ENCODE data around the gene CDADC1. TPM values are rescaled to one million over a fixed set of nuclear protein-coding genes. Genes with fewer than 3 reads are reported as not detected.

Gene CDADC1
- total RNA-seq, 1 experiment from 2014 or later: 7.6 TPM

DNA sequence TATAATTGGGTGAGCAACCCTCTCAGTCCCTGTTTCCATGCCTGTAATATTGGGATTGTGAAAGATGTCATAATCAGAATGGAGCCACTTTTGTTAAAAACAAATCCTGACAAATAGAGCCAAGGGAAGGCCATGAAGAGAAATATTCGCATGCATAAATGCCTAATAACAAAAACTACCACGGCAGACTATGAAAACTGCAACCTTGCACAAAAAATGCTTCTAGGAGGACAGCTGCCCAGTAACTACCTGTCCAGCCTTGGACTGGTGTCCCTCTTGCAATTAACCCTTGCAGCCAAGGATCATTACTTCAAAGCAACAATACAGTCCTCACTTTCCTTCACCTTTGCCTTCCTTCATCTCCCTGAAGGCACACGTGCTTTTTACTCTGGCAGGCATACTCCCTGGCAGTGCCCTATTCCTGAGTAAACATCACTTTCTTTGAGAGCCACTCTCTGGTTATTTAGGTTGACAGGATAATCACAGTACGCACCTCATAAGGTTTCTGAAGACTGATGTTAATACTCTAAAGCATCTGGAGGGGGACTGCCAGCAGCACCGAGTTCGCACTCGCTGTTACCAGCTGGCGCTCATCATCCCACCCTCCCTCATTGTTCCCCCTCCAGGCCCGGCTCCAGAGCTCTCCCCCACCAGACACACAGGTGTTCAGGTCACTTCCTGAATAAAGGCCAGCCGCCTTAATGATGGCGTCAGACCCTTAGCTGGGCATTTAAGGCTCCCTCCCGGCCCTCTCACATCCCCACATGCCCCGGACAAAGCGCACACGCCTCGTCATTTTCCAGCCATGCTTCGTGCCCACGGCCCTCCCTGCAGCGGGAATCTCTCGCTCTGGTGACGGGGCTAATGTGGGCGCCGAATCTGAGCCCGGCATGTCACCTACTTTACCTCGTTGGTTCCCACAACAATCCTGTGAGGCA is 57.3 kb downstream of the CDADC1 start:
- CTCF ChIA-PET: no interaction called here
- H3K79me2 ChIP-seq (ENCODE audit: insufficient read depth, low read length): no peaks in the 10 kb centered on the region
- intact Hi-C loops (cut with micrococcal nuclease): no loop called here

More for the DNA sequence above, 57.3 kb downstream of the CDADC1 start:
- BruUV-seq (replicated peaks): no TSS peak
- Histone ChIP-seq H3K9me2 (ENCODE audit: insufficient read depth) (no peaks in the 10 kb centered on the region), H3K27ac (ENCODE audit: low read depth, low read length) (no peak overlapping the region), H2AFZ (ENCODE audit: low read depth, low read length, poor library complexity, severe bottlenecking) (no peak overlapping the region), H3K27me3 (ENCODE audit: insufficient read depth, low read length) (no peaks in the 10 kb centered on the region), H3K4me3 (replicated peaks in 1 of 2; ENCODE audit: low read depth in 1 of 2, low read length in 2 of 2) (no peak overlapping the region), H3K4me2 (ENCODE audit: low read length) (no peak overlapping the region), H3K36me3 (ENCODE audit: control insufficient read depth in 1 of 2, insufficient read depth in 2 of 2, low read length in 2 of 2) (no peaks in the 10 kb centered on the region), H4K20me1 (ENCODE audit: insufficient read depth) (no peaks in the 10 kb centered on the region), H3K4me1 (ENCODE audit: control insufficient read depth in 1 of 2, insufficient read depth in 2 of 2, low read length in 2 of 2) (peaks cover 7 to 20% of the 10 kb centered on the region in 2 experiments), H3K9ac (ENCODE audit: low read length) (no peak overlapping the region), H3K9me3 (ENCODE audit: control insufficient read depth in 1 of 2, insufficient read depth in 1 of 2, low read depth in 1 of 2, low read length in 2 of 2) (no peaks in the 10 kb centered on the region)
- no peak for TF ChIP-seq EZH2phosphoT487 (IDR thresholded peaks at IDR 0.05; ENCODE audit: borderline replicate concordance)
- TF ChIP-seq EGR1 (IDR thresholded peaks at IDR 0.05; ENCODE audit: low read depth): no peak
- TF ChIP-seq, protein P1, sequence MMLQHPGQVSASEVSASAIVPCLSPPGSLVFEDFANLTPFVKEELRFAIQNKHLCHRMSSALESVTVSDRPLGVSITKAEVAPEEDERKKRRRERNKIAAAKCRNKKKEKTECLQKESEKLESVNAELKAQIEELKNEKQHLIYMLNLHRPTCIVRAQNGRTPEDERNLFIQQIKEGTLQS (IDR thresholded peaks at IDR 0.05): no peak
- no peak for TF ChIP-seq YY1 (IDR thresholded peaks at IDR 0.05; ENCODE audit: extremely low read depth, insufficient replicate concordance, low read depth, low read length)
- TF ChIP-seq EZH2 (IDR thresholded peaks at IDR 0.05): no peak
- no peak for TF ChIP-seq JUND (IDR thresholded peaks at IDR 0.05)
- no peak for TF ChIP-seq ZFX (IDR thresholded peaks at IDR 0.05)
- no peak for TF ChIP-seq SRF (IDR thresholded peaks at IDR 0.05; ENCODE audit: low read depth)
- TF ChIP-seq, protein P2, sequence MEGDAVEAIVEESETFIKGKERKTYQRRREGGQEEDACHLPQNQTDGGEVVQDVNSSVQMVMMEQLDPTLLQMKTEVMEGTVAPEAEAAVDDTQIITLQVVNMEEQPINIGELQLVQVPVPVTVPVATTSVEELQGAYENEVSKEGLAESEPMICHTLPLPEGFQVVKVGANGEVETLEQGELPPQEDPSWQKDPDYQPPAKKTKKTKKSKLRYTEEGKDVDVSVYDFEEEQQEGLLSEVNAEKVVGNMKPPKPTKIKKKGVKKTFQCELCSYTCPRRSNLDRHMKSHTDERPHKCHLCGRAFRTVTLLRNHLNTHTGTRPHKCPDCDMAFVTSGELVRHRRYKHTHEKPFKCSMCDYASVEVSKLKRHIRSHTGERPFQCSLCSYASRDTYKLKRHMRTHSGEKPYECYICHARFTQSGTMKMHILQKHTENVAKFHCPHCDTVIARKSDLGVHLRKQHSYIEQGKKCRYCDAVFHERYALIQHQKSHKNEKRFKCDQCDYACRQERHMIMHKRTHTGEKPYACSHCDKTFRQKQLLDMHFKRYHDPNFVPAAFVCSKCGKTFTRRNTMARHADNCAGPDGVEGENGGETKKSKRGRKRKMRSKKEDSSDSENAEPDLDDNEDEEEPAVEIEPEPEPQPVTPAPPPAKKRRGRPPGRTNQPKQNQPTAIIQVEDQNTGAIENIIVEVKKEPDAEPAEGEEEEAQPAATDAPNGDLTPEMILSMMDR (IDR thresholded peaks at IDR 0.05 in 2 of 3, conservative IDR thresholded peaks at IDR 0.05 in 1 of 3; ENCODE audit: borderline replicate concordance in 1 of 3, insufficient read depth in 1 of 3, low read depth in 2 of 3, low read length in 2 of 3): no peak
- TF ChIP-seq RAD21 (IDR thresholded peaks at IDR 0.05; ENCODE audit: low read depth): no peak
- no peak for TF ChIP-seq CBX3 (IDR thresholded peaks at IDR 0.05; ENCODE audit: low read depth)
- no peak for TF ChIP-seq SIN3A (IDR thresholded peaks at IDR 0.05; ENCODE audit: low read depth)
- DNase-seq (ENCODE audit: low read depth, low spot score): no peak
- POLR2A ChIA-PET: no interaction called here
- RAD21 ChIA-PET (ENCODE audit: low non-redundant PET in 1 of 2, low total read pairs in 2 of 2, uncharacterized antibody in 2 of 2, unreplicated experiment in 2 of 2): no interaction called here
- ATAC-seq: no peak
